Nephron progenitor cell (in vitro differentiated cells): ENCODE measurements around the gene SLAMF9.

ENCODE experiments used
- DNase-seq: peaks from one replicate; pipeline ENCODE4 v3.0.0; 2021
- H3K27ac Mint-ChIP-seq: 2 replicates; pipeline ENCODE4 v1.8.0; 2021; ENCODE audit warnings: mild to moderate bottlenecking, moderate library complexity, mixed read lengths
- H3K27me3 Mint-ChIP-seq: 2 replicates; pipeline ENCODE4 v1.8.0; 2021; ENCODE audit warnings: mild to moderate bottlenecking, low read depth, mixed read lengths; ENCODE audit not compliant: poor library complexity
- H3K36me3 Mint-ChIP-seq: 2 replicates; pipeline ENCODE4 v1.8.0; 2021; ENCODE audit warnings: low read depth, mixed read lengths
- H3K4me1 Mint-ChIP-seq: 2 replicates; pipeline ENCODE4 v1.8.0; 2021; ENCODE audit warnings: mixed read lengths
- H3K4me3 Mint-ChIP-seq: 2 replicates; pipeline ENCODE4 v1.8.0; 2021; ENCODE audit warnings: mild to moderate bottlenecking, moderate library complexity, mixed read lengths
- H3K9me3 Mint-ChIP-seq: 2 replicates; pipeline ENCODE4 v1.8.0; 2021; ENCODE audit warnings: mild to moderate bottlenecking, moderate library complexity, mixed read lengths
- TF ChIP-seq, protein P1 (sequence below): fragments of 200-600 bp; sonication (generic); IDR thresholded peaks from 2 replicates; pipeline ENCODE4 v1.5.0; 2021; ENCODE audit warnings: antibody characterized with exemption

The SLAMF9 gene

GRCh38 chr1:159944623-159945455, 9.2 kb downstream of the SLAMF9 start:
- TF ChIP-seq, protein P1, sequence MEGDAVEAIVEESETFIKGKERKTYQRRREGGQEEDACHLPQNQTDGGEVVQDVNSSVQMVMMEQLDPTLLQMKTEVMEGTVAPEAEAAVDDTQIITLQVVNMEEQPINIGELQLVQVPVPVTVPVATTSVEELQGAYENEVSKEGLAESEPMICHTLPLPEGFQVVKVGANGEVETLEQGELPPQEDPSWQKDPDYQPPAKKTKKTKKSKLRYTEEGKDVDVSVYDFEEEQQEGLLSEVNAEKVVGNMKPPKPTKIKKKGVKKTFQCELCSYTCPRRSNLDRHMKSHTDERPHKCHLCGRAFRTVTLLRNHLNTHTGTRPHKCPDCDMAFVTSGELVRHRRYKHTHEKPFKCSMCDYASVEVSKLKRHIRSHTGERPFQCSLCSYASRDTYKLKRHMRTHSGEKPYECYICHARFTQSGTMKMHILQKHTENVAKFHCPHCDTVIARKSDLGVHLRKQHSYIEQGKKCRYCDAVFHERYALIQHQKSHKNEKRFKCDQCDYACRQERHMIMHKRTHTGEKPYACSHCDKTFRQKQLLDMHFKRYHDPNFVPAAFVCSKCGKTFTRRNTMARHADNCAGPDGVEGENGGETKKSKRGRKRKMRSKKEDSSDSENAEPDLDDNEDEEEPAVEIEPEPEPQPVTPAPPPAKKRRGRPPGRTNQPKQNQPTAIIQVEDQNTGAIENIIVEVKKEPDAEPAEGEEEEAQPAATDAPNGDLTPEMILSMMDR: no peak
- Mint-ChIP-seq H3K4me3 (peak overlapping the region; percentile 98), H3K4me1 (peaks cover 64% of the 10 kb centered on the region)

GRCh38 chr1:159943908-159944622, 10.0 kb downstream of the SLAMF9 start:
- no peaks in the 10 kb centered on the region for H3K9me3 Mint-ChIP-seq
- peak overlapping the region; percentile 98 for H3K4me3 Mint-ChIP-seq
- H3K36me3 Mint-ChIP-seq: peaks cover 9% of the 10 kb centered on the region
- H3K27me3 Mint-ChIP-seq: peaks cover 18% of the 10 kb centered on the region
- DNase-seq: no peak
- TF ChIP-seq, protein P1: no peak
- no peak overlapping the region for H3K27ac Mint-ChIP-seq
- peaks cover 60% of the 10 kb centered on the region for H3K4me1 Mint-ChIP-seq

More at GRCh38 chr1:159944623-159945455, 9.2 kb downstream of the SLAMF9 start:
- peaks cover 4% of the 10 kb centered on the region for H3K36me3 Mint-ChIP-seq
- peaks cover 18% of the 10 kb centered on the region for H3K27me3 Mint-ChIP-seq
- DNase-seq: no peak
- H3K27ac Mint-ChIP-seq: peak overlapping the region; percentile 92
- no peaks in the 10 kb centered on the region for H3K9me3 Mint-ChIP-seq

DNA sequence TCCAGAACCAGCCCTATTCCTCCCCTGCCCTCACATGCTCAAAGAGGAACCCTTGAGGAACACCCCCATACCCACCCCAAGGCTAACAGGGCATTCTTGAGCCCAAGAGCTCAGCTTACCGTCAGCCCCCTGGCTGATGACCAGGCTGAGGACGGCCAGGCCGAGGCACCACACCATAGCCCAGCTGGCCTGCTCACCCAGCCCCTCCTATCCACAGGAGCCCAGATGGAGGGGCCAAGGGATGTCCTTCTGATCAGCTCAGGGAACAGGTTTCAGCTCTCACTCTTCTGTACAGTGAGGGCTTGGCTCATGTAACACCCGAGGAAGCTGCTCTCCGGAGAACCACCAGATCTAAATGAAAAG, 10.8 kb downstream of the SLAMF9 start:
- Mint-ChIP-seq H3K36me3 (peaks cover 9% of the 10 kb centered on the region), H3K27ac (no peak overlapping the region), H3K9me3 (no peaks in the 10 kb centered on the region), H3K27me3 (peaks cover 18% of the 10 kb centered on the region), H3K4me1 (peaks cover 65% of the 10 kb centered on the region), H3K4me3 (peak overlapping the region; percentile 98)
- TF ChIP-seq, protein P1: no peak
- no peak for DNase-seq

DNA sequence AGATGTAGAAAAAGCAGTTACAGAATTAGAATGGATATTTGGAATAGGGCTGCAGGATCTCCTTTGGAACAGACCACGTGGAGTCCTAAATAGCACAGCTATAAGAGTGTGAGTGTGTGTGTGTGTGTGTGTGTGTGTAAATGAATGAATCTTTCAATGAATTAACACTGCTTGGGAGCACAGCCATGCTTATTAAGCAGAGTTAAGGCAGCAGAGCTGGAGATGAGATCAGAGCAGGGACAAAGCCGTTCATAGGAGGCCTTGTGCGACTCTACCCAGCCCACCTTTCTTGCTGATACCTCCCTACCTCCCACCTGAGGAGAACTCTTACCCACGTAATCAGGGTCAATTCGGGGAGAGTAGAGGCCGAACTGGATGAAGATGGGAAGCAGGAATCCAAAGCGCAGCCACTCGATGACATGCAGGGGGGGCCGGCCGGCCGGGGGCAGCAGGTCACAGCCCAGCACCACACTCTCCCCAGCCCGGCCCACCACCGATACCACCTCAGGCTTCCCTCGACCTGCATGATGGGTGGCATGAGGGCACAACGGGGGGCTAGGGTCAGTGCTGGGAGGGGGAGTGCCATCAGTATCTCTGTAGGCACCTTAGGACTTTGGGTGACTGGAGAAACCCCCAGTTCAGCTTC, 11.3 kb downstream of the SLAMF9 start:
- Mint-ChIP-seq H3K27me3 (peaks cover 13% of the 10 kb centered on the region), H3K36me3 (peaks cover 9% of the 10 kb centered on the region), H3K27ac (no peak overlapping the region), H3K9me3 (no peaks in the 10 kb centered on the region), H3K4me1 (peaks cover 70% of the 10 kb centered on the region), H3K4me3 (peak overlapping the region; percentile 61)
- no peak for DNase-seq
- TF ChIP-seq, protein P1: no peak

GRCh38 chr1:159941591-159942560, 12.2 kb downstream of the SLAMF9 start:
- Mint-ChIP-seq H3K4me1 (peaks cover 79% of the 10 kb centered on the region), H3K27me3 (peaks cover 15% of the 10 kb centered on the region), H3K27ac (no peak overlapping the region), H3K4me3 (peak overlapping the region; percentile 62), H3K9me3 (no peaks in the 10 kb centered on the region), H3K36me3 (peaks cover 9% of the 10 kb centered on the region)
- peak; percentile 34 for DNase-seq
- TF ChIP-seq, protein P1: no peak
